DND-41 (cell line): ENCODE results near the gene MAD2L2.

Experiments used
- ATAC-seq: fragments of 200-7000 bp; cut with Tn5 transposase; 3 replicates; pipeline ENCODE4 v1.9.1; 2021; ENCODE audit warnings: low read depth; ENCODE audit not compliant: insufficient read depth
- DNase-seq: peaks from one replicate; pipeline ENCODE4 v3.0.0-alpha.2; 2020
- H2AFZ ChIP-seq: 2 replicates; pipeline ENCODE4 v1.6.0; 2012; ENCODE audit warnings: low read depth, low read length
- H3K27ac ChIP-seq: 2 replicates; pipeline ENCODE4 v1.5.1; 2012; ENCODE audit warnings: low read length, inconsistent platforms
- H3K27me3 ChIP-seq: fragments of 200-600 bp; sonication (generic); 2 replicates; pipeline ENCODE4 v1.6.0; 2012; ENCODE audit warnings: low read length, mild to moderate bottlenecking, inconsistent platforms; ENCODE audit not compliant: insufficient read depth, poor library complexity
- H3K36me3 ChIP-seq: 2 replicates; pipeline ENCODE4 v1.5.1; 2012; ENCODE audit warnings: low read length, inconsistent platforms; ENCODE audit not compliant: insufficient read depth
- H3K4me1 ChIP-seq: 2 replicates; pipeline ENCODE4 v1.5.1; 2012; ENCODE audit warnings: mild to moderate bottlenecking, low read length; ENCODE audit not compliant: insufficient read depth
- H3K4me2 ChIP-seq: 2 replicates; pipeline ENCODE4 v1.6.0; 2012; ENCODE audit warnings: mild to moderate bottlenecking, moderate library complexity, low read length, inconsistent platforms; ENCODE audit not compliant: insufficient read depth
- H3K4me3 ChIP-seq, 2 experiments: fragments of 200-600 bp in 1 of 2; shearing (Covaris generic) in 1 of 2; 2 replicates each; pipeline ENCODE4 v1.5.1; 2012 to 2016; ENCODE audit warnings: inconsistent platforms in 2 of 2, low read length in 2 of 2, mild to moderate bottlenecking in 2 of 2, low read depth in 1 of 2, moderate library complexity in 1 of 2
- H3K79me2 ChIP-seq: 2 replicates; pipeline ENCODE4 v1.6.0; 2012; ENCODE audit warnings: low read length, inconsistent platforms; ENCODE audit not compliant: insufficient read depth
- H3K9ac ChIP-seq: 2 replicates; pipeline ENCODE4 v1.6.0; 2012; ENCODE audit warnings: low read depth, mild to moderate bottlenecking, inconsistent platforms, low read length, moderate library complexity
- H3K9me3 ChIP-seq: 2 replicates; pipeline ENCODE4 v1.5.1; 2012; ENCODE audit warnings: low read length, moderate library complexity, mild to moderate bottlenecking, inconsistent platforms; ENCODE audit not compliant: insufficient read depth, severe bottlenecking
- H4K20me1 ChIP-seq: 2 replicates; pipeline ENCODE4 v1.6.0; 2012; ENCODE audit warnings: low read length; ENCODE audit not compliant: insufficient read depth
- EZH2 ChIP-seq: IDR thresholded peaks from 3 replicates; pipeline ENCODE4 v1.6.1; 2012; ENCODE audit warnings: borderline replicate concordance, low read depth, mild to moderate bottlenecking, moderate library complexity, low read length, inconsistent platforms; ENCODE audit not compliant: severe bottlenecking
- TF ChIP-seq, protein P1 (sequence below): IDR thresholded peaks from 2 replicates; pipeline ENCODE4 v1.5.1; 2012; ENCODE audit warnings: borderline replicate concordance, low read length, moderate library complexity, mild to moderate bottlenecking; ENCODE audit not compliant: poor library complexity, severe bottlenecking; ENCODE audit errors: extremely low read depth

MAD2L2 gene

DNA sequence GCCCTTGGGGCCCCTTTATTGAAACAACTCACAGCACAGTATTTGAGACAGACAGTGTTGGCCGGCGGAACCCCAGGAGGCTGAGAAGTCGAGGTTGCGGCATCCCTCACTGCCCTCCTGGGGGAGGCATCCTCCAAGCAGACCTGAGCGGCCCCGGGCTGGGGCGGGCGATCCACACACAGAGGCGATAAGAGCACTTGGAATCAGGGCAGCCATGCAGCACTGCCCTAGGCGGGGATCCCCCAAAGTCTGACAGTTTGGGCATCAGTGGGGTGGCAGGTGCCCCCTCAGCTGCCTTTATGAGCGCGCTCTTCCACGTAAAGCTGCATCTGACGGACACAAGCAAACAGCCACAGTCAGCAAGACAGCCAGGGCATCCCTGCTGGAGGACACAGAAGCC is 6.5 kb downstream of the MAD2L2 start:
- Histone ChIP-seq H3K79me2 (peaks cover 14% of the 10 kb centered on the region), H3K27me3 (no peaks in the 10 kb centered on the region), H4K20me1 (peaks cover 43% of the 10 kb centered on the region), H3K36me3 (peaks cover 77% of the 10 kb centered on the region), H3K4me2 (no peak overlapping the region), H3K4me3 (no peak overlapping the region), H3K27ac (no peak overlapping the region), H3K9me3 (no peaks in the 10 kb centered on the region), H2AFZ (no peak overlapping the region), H3K9ac (no peak overlapping the region), H3K4me1 (peaks cover 11% of the 10 kb centered on the region)
- ATAC-seq (no peak), DNase-seq (no peak)
- TF ChIP-seq EZH2 = no peak
- TF ChIP-seq, protein P1, sequence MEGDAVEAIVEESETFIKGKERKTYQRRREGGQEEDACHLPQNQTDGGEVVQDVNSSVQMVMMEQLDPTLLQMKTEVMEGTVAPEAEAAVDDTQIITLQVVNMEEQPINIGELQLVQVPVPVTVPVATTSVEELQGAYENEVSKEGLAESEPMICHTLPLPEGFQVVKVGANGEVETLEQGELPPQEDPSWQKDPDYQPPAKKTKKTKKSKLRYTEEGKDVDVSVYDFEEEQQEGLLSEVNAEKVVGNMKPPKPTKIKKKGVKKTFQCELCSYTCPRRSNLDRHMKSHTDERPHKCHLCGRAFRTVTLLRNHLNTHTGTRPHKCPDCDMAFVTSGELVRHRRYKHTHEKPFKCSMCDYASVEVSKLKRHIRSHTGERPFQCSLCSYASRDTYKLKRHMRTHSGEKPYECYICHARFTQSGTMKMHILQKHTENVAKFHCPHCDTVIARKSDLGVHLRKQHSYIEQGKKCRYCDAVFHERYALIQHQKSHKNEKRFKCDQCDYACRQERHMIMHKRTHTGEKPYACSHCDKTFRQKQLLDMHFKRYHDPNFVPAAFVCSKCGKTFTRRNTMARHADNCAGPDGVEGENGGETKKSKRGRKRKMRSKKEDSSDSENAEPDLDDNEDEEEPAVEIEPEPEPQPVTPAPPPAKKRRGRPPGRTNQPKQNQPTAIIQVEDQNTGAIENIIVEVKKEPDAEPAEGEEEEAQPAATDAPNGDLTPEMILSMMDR = no peak

- Histone ChIP-seq H3K9ac (no peak overlapping the region), H3K27ac (no peak overlapping the region), H3K9me3 (no peaks in the 10 kb centered on the region), H3K4me1 (peaks cover 3% of the 10 kb centered on the region; the same call in 1 of the 2 replicates), H4K20me1 (peaks cover 41% of the 10 kb centered on the region), H3K27me3 (no peaks in the 10 kb centered on the region), H3K4me3 (no peak overlapping the region), H3K36me3 (peaks cover 67% of the 10 kb centered on the region), H2AFZ (no peak overlapping the region), H3K79me2 (peaks cover 3% of the 10 kb centered on the region; the same call in 1 of the 2 replicates), H3K4me2 (no peak overlapping the region)
- TF ChIP-seq, protein P1 = no peak
- no peak for TF ChIP-seq EZH2
- ATAC-seq (no peak), DNase-seq (no peak)
Observed at GRCh38 chr1:11673089-11673769, 7.7 kb downstream of the MAD2L2 start.

DNA sequence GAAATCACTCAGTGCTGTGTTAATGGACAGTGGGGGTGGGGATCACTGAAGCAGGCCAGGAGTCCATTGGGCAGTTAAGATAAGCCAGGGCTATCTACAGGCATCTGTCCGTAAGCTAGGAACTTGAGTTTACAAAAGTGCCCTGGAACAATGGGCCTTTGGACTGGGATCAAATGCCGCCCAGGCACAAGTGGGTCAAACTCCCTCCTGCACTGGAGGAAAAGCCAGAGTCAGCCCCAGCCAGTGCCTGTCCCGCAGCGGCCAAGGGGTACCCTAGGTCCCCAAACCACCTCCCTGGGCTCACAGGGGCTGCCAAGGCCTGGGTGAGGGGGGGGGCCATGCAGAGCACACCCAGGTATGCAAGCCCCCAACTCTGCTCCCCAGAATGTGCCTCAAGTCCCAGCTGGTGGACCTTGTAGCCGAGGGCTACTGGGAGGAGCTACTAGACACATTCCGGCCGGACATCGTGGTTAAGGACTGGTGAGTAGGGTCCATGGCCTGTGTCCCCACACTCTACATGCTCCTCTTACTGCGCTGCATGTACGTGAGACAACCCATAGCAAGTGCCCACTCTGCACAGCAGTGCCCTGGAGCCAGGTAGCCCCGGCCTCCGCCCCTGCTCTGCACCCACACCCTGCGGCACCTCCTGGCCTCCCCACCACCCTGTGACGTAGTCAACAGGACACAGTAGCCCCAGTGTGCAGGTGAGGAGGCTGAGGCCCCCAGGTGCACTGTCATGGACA is 9.2 kb downstream of the MAD2L2 start:
- no peak for TF ChIP-seq EZH2
- TF ChIP-seq, protein P1 = no peak
- H4K20me1 ChIP-seq = peaks cover 35% of the 10 kb centered on the region
- DNase-seq = no peak
- H3K27me3 ChIP-seq = no peaks in the 10 kb centered on the region
- H3K79me2 ChIP-seq = no peaks in the 10 kb centered on the region
- H3K4me1 ChIP-seq = no peaks in the 10 kb centered on the region; the same call in 1 of the 2 replicates
- ATAC-seq = no peak; the same call in 2 of the 3 replicates
- H3K9me3 ChIP-seq = no peaks in the 10 kb centered on the region
- H3K9ac ChIP-seq = no peak overlapping the region
- H3K36me3 ChIP-seq = peaks cover 58% of the 10 kb centered on the region
- H2AFZ ChIP-seq = no peak overlapping the region
- H3K4me2 ChIP-seq = no peak overlapping the region
- H3K4me3 ChIP-seq = no peak overlapping the region
- no peak overlapping the region for H3K27ac ChIP-seq
